GM23338 (cell line): ENCODE data around the gene TTYH3. TPM values are rescaled to one million over a fixed set of nuclear protein-coding genes. Genes with fewer than 3 reads are reported as not detected.

Source experiments
- ATAC-seq: fragments of 200-7000 bp; cut with Tn5 transposase; 3 replicates; pipeline ENCODE4 v1.9.1; 2020
- DNase-seq: peaks from one replicate; pipeline ENCODE4 v3.0.0-alpha.2; 2015; ENCODE audit warnings: low spot score
- H2AFZ ChIP-seq: fragments of 200-600 bp; sonication (generic); 2 replicates; pipeline ENCODE4 v1.8.0; 2016; ENCODE audit warnings: antibody characterized with exemption, mild to moderate bottlenecking, moderate library complexity
- H3F3A ChIP-seq: fragments of 200-600 bp; sonication (generic); replicated peaks from 2 replicates; pipeline ENCODE4 v1.8.0; 2017; ENCODE audit warnings: antibody characterized with exemption, mixed run types, low read depth
- H3K27ac ChIP-seq: fragments of 200-600 bp; sonication (generic); 2 replicates; pipeline ENCODE4 v1.6.1; 2016; ENCODE audit warnings: low read depth
- H3K27me3 ChIP-seq: fragments of 200-600 bp; sonication (generic); 2 replicates; pipeline ENCODE4 v1.8.0; 2016; ENCODE audit warnings: mild to moderate bottlenecking, mixed run types, moderate library complexity; ENCODE audit not compliant: insufficient read depth
- H3K36me3 ChIP-seq: fragments of 200-600 bp; sonication (generic); 2 replicates; pipeline ENCODE4 v1.8.0; 2016; ENCODE audit warnings: mild to moderate bottlenecking; ENCODE audit not compliant: insufficient read depth
- H3K4me1 ChIP-seq: fragments of 200-600 bp; sonication (generic); 2 replicates; pipeline ENCODE4 v1.8.0; 2016; ENCODE audit warnings: mild to moderate bottlenecking, moderate library complexity; ENCODE audit not compliant: insufficient read depth
- H3K4me2 ChIP-seq: fragments of 200-600 bp; sonication (generic); 2 replicates; pipeline ENCODE4 v1.7.1; 2017; ENCODE audit warnings: mixed run types
- H3K4me3 ChIP-seq: fragments of 200-600 bp; sonication (generic); 2 replicates; pipeline ENCODE4 v1.6.1; 2016; ENCODE audit warnings: mixed run types
- H3K79me2 ChIP-seq: fragments of 200-600 bp; sonication (generic); replicated peaks from 2 replicates; pipeline ENCODE4 v1.8.0; 2017; ENCODE audit warnings: mild to moderate bottlenecking; ENCODE audit not compliant: insufficient read depth
- H3K9me2 ChIP-seq: fragments of 200-600 bp; sonication (generic); 2 replicates; pipeline ENCODE4 v1.8.0; 2017; ENCODE audit not compliant: insufficient read depth
- H4K20me1 ChIP-seq: fragments of 200-600 bp; sonication (generic); replicated peaks from 2 replicates; pipeline ENCODE4 v1.8.0; 2017; ENCODE audit warnings: mild to moderate bottlenecking; ENCODE audit not compliant: insufficient read depth
- H3K27ac Mint-ChIP-seq: 2 replicates; pipeline ENCODE4 v1.8.0; 2020; ENCODE audit warnings: inconsistent platforms, mild to moderate bottlenecking, moderate library complexity, mixed read lengths
- H3K27me3 Mint-ChIP-seq: 3 replicates; pipeline ENCODE4 v1.8.0; 2022; ENCODE audit warnings: low read depth, mild to moderate bottlenecking, moderate library complexity, mixed read lengths, inconsistent platforms; ENCODE audit not compliant: insufficient read depth, poor library complexity
- H3K36me3 Mint-ChIP-seq: 3 replicates; pipeline ENCODE4 v1.8.0; 2021; ENCODE audit warnings: low read depth, mild to moderate bottlenecking, inconsistent platforms, moderate library complexity, mixed read lengths
- H3K4me1 Mint-ChIP-seq: 3 replicates; pipeline ENCODE4 v1.8.0; 2020; ENCODE audit warnings: mild to moderate bottlenecking, inconsistent platforms, mixed read lengths
- H3K4me3 Mint-ChIP-seq: 3 replicates; pipeline ENCODE4 v1.8.0; 2021; ENCODE audit warnings: moderate library complexity, mild to moderate bottlenecking, inconsistent platforms, mixed read lengths
- H3K9me3 Mint-ChIP-seq: 3 replicates; pipeline ENCODE4 v1.8.0; 2020; ENCODE audit warnings: moderate library complexity, mild to moderate bottlenecking, inconsistent platforms, mixed read lengths
- EZH2 ChIP-seq: fragments of 200-600 bp; sonication (generic); IDR thresholded peaks from one replicate; pipeline ENCODE4 v1.8.0; 2017; ENCODE audit warnings: antibody characterized with exemption, mild to moderate bottlenecking, low read depth; ENCODE audit not compliant: unreplicated experiment
- NANOG ChIP-seq: IDR thresholded peaks from 2 replicates; pipeline ENCODE4 v1.6.1; 2016; ENCODE audit warnings: antibody characterized with exemption, borderline replicate concordance
- POLR2AphosphoS5 ChIP-seq: IDR thresholded peaks from 2 replicates; pipeline ENCODE4 v1.6.1; 2016; ENCODE audit warnings: antibody characterized with exemption, low read depth
- ZNF331 ChIP-seq: fragments of 250-450 bp; sonication (Bioruptor Pico); IDR thresholded peaks from 2 replicates; pipeline ENCODE4 v1.5.0; 2020; ENCODE audit warnings: low read depth, mild to moderate bottlenecking, moderate library complexity
- polyA plus RNA-seq: library from polyadenylated mRNA; unstranded; fragments of >200 nt; fragmentation: Nextera tagmentation; extraction: Ambion mirVana; gene quantifications from 2 replicates; pipeline ENCODE4 v1.2.1, GENCODE V29; 2016
- total RNA-seq: library from RNA; depleted of rRNA; stranded (reverse); fragments of >200 nt; shearing (Covaris generic); gene quantifications from 2 replicates; pipeline ENCODE4 v1.2.3, GENCODE V29; 2014
- TF ChIP-seq, protein P1 (sequence below): fragments of 250-450 bp; sonication (Bioruptor Pico); IDR thresholded peaks from 2 replicates; pipeline ENCODE4 v1.5.0; 2020; ENCODE audit warnings: mild to moderate bottlenecking, moderate library complexity
- TF ChIP-seq, protein P2 (sequence below), 2 experiments: fragments of 200-600 bp in 1 of 2; sonication (generic) in 1 of 2; conservative IDR thresholded peaks; 2 replicates each; pipeline versions ENCODE4 v1.5.1 to v1.6.1; 2016 to 2017; ENCODE audit warnings: antibody characterized with exemption in 2 of 2, low read depth in 2 of 2, mild to moderate bottlenecking in 2 of 2, moderate library complexity in 1 of 2
- TF ChIP-seq, protein P3 (sequence below): IDR thresholded peaks from 2 replicates; pipeline ENCODE4 v1.6.1; 2016; ENCODE audit warnings: antibody characterized with exemption

The TTYH3 gene
- total and polyA plus RNA-seq, 2 experiments from 2014 or later = 59.6 to 126 TPM

- TF ChIP-seq, protein P1, sequence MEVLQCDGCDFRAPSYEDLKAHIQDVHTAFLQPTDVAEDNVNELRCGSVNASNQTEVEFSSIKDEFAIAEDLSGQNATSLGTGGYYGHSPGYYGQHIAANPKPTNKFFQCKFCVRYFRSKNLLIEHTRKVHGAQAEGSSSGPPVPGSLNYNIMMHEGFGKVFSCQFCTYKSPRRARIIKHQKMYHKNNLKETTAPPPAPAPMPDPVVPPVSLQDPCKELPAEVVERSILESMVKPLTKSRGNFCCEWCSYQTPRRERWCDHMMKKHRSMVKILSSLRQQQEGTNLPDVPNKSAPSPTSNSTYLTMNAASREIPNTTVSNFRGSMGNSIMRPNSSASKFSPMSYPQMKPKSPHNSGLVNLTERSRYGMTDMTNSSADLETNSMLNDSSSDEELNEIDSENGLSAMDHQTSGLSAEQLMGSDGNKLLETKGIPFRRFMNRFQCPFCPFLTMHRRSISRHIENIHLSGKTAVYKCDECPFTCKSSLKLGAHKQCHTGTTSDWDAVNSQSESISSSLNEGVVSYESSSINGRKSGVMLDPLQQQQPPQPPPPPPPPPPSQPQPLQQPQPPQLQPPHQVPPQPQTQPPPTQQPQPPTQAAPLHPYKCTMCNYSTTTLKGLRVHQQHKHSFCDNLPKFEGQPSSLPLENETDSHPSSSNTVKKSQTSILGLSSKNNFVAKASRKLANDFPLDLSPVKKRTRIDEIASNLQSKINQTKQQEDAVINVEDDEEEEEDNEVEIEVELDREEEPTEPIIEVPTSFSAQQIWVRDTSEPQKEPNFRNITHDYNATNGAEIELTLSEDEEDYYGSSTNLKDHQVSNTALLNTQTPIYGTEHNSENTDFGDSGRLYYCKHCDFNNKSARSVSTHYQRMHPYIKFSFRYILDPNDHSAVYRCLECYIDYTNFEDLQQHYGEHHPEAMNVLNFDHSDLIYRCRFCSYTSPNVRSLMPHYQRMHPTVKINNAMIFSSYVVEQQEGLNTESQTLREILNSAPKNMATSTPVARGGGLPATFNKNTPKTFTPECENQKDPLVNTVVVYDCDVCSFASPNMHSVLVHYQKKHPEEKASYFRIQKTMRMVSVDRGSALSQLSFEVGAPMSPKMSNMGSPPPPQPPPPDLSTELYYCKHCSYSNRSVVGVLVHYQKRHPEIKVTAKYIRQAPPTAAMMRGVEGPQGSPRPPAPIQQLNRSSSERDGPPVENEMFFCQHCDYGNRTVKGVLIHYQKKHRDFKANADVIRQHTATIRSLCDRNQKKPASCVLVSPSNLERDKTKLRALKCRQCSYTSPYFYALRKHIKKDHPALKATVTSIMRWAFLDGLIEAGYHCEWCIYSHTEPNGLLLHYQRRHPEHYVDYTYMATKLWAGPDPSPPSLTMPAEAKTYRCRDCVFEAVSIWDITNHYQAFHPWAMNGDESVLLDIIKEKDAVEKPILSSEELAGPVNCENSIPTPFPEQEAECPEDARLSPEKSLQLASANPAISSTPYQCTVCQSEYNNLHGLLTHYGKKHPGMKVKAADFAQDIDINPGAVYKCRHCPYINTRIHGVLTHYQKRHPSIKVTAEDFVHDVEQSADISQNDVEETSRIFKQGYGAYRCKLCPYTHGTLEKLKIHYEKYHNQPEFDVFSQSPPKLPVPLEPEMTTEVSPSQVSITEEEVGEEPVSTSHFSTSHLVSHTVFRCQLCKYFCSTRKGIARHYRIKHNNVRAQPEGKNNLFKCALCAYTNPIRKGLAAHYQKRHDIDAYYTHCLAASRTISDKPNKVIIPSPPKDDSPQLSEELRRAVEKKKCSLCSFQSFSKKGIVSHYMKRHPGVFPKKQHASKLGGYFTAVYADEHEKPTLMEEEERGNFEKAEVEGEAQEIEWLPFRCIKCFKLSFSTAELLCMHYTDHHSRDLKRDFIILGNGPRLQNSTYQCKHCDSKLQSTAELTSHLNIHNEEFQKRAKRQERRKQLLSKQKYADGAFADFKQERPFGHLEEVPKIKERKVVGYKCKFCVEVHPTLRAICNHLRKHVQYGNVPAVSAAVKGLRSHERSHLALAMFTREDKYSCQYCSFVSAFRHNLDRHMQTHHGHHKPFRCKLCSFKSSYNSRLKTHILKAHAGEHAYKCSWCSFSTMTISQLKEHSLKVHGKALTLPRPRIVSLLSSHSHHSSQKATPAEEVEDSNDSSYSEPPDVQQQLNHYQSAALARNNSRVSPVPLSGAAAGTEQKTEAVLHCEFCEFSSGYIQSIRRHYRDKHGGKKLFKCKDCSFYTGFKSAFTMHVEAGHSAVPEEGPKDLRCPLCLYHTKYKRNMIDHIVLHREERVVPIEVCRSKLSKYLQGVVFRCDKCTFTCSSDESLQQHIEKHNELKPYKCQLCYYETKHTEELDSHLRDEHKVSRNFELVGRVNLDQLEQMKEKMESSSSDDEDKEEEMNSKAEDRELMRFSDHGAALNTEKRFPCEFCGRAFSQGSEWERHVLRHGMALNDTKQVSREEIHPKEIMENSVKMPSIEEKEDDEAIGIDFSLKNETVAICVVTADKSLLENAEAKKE (CRISPR knock-in tag) = no peak
- TF ChIP-seq NANOG (no peak), EZH2 (no peak), POLR2AphosphoS5 (no peak)
Measured at GRCh38 chr7:2633538-2634266, 1.9 kb downstream of the TTYH3 start (continued).

- Histone ChIP-seq H3K27ac (no peak overlapping the region), H3K79me2 (peaks cover 72% of the 10 kb centered on the region), H3K27me3 (no peaks in the 10 kb centered on the region), H3K4me1 (peaks cover 16% of the 10 kb centered on the region; the same call in 1 of the 2 replicates), H3K36me3 (no peaks in the 10 kb centered on the region), H3F3A (peaks cover 10% of the 10 kb centered on the region; the same call in 1 of the 2 replicates), H4K20me1 (peaks cover 20% of the 10 kb centered on the region), H3K4me2 (peak overlapping the region; percentile 93), H2AFZ (no peak overlapping the region), H3K4me3 (peak overlapping the region; percentile 93), H3K9me2 (no peaks in the 10 kb centered on the region)
- no peaks in the 10 kb centered on the region for H3K9me3 Mint-ChIP-seq
- ATAC-seq = no peak
- H3K27ac Mint-ChIP-seq = peak overlapping the region; percentile 88
- peak overlapping the region; percentile 91 for H3K4me3 Mint-ChIP-seq
- DNase-seq = no peak
- peaks cover 3% of the 10 kb centered on the region; the same call in 1 of the 3 replicates for H3K36me3 Mint-ChIP-seq
- peaks cover 28% of the 10 kb centered on the region for H3K4me1 Mint-ChIP-seq
- H3K27me3 Mint-ChIP-seq = peaks cover 14% of the 10 kb centered on the region
- TF ChIP-seq, protein P2, sequence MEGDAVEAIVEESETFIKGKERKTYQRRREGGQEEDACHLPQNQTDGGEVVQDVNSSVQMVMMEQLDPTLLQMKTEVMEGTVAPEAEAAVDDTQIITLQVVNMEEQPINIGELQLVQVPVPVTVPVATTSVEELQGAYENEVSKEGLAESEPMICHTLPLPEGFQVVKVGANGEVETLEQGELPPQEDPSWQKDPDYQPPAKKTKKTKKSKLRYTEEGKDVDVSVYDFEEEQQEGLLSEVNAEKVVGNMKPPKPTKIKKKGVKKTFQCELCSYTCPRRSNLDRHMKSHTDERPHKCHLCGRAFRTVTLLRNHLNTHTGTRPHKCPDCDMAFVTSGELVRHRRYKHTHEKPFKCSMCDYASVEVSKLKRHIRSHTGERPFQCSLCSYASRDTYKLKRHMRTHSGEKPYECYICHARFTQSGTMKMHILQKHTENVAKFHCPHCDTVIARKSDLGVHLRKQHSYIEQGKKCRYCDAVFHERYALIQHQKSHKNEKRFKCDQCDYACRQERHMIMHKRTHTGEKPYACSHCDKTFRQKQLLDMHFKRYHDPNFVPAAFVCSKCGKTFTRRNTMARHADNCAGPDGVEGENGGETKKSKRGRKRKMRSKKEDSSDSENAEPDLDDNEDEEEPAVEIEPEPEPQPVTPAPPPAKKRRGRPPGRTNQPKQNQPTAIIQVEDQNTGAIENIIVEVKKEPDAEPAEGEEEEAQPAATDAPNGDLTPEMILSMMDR (conservative IDR thresholded peaks at IDR 0.05; ENCODE audit: low read depth in 2 of 2) = no peak
- TF ChIP-seq, protein P3, sequence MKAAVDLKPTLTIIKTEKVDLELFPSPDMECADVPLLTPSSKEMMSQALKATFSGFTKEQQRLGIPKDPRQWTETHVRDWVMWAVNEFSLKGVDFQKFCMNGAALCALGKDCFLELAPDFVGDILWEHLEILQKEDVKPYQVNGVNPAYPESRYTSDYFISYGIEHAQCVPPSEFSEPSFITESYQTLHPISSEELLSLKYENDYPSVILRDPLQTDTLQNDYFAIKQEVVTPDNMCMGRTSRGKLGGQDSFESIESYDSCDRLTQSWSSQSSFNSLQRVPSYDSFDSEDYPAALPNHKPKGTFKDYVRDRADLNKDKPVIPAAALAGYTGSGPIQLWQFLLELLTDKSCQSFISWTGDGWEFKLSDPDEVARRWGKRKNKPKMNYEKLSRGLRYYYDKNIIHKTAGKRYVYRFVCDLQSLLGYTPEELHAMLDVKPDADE = no peak
- TF ChIP-seq ZNF331 (CRISPR knock-in tag) = no peak
Measured at GRCh38 chr7:2634267-2635145, 2.7 kb downstream of the TTYH3 start.
